NCI-H2029 (cell line): ENCODE results near the gene CAPRIN1.
"Not testable (repeated sequence)": the region's sequence is repeated elsewhere in the genome, so short reads cannot be mapped to it uniquely, and the experiment has no call there.

Source experiments
- DNase-seq: peaks from one replicate; lab custom pipeline; 2025; lab: John Stamatoyannopoulos, UW

Gene CAPRIN1

DNA sequence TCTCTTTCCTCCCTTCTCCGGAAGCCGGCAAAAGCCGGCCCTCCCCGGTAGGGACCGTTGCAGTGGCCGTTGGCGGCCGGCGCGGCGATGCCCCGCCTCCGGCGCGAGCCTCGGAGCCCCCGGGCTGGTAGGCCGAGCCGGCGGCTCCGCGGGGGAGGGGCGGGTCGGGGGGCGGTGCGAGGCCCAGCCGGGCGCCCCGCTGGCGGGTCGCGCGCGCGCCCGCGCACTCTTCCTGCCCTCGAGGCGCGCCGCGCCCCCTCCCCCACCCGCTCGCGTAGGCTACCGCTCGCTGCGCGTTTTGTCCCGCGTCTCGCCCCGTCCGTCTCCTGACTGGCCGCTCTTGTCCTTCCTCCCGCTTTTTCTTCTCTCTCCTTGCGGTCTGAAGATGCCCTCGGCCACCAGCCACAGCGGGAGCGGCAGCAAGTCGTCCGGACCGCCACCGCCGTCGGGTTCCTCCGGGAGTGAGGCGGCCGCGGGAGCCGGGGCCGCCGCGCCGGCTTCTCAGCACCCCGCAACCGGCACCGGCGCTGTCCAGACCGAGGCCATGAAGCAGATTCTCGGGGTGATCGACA is 591 bp downstream of the CAPRIN1 start:
- DNase-seq = peak; percentile 66

DNA sequence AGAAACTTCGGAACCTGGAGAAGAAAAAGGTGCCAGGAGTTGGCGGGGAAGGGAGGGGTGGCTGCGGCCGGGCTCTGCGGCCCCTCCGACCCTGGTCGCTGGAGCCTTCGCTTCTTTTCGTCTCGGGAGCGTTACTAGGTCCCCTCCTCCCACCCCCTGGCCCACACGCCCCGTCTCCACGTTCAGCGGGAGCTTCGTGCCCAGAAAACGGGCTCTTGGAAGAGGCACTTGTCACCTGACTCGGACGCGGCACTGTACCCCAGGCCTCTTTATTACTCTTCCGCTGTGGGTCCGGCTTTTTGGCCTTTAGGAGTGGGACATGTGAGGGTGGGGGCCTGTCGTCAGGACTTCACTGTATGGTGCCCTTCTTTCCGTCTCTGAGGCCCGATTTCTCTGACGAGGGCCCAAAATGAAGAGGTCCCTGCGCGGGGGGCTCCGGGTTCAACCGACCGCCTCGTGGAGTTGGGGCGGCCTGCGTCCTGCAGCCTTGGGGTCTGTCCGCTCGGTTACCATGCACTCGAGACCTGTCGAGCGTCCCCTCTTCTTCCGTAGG is 1.2 kb downstream of the CAPRIN1 start:
- DNase-seq = no peak

DNA sequence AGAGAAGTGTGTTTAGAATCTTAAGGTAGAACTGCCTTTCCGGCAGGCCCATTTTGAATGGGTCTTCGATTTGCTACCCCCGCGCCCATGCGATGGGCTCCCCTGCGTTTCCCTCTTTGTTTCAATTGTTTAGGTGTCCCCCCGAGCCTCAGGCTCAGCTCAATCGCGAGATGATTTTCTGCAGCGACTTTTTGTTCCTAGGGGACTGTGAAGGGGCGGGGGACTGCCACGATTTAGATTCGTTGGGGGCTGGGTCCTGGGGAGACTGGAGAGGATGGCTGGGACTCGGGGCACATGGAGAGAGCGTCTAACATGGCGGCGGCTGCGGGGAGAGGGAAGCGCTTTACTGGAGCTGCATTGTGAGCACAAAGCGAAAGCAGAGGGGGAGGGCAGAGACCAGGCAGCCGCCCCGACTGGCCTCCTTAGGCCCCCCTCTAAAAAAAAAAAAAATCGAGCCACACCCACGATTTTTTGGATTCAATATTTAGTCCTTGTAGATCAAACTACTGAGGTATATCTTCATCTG is 1.7 kb downstream of the CAPRIN1 start:
- peak; percentile 38 for DNase-seq

DNA sequence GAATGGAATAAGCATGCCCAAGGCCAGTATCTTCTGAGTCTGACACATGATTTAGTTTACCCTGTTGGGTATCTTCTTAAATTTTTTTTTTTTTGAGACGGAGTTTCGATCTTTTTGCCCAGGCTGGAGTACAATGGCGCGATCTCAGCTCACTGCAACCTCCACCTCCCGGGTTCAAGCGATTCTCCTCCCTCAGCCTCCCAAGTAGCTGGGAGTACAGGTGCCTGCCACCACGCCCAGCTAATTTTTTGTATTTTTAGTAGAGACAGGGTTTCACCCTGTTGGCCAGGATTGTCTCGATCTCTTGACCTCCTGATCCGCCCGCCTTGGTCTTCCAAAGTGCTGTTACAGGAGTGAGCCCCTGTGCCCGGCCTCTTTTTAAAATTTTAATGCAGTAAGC is 2.8 kb downstream of the CAPRIN1 start:
- DNase-seq = not testable (repeated sequence)

DNA sequence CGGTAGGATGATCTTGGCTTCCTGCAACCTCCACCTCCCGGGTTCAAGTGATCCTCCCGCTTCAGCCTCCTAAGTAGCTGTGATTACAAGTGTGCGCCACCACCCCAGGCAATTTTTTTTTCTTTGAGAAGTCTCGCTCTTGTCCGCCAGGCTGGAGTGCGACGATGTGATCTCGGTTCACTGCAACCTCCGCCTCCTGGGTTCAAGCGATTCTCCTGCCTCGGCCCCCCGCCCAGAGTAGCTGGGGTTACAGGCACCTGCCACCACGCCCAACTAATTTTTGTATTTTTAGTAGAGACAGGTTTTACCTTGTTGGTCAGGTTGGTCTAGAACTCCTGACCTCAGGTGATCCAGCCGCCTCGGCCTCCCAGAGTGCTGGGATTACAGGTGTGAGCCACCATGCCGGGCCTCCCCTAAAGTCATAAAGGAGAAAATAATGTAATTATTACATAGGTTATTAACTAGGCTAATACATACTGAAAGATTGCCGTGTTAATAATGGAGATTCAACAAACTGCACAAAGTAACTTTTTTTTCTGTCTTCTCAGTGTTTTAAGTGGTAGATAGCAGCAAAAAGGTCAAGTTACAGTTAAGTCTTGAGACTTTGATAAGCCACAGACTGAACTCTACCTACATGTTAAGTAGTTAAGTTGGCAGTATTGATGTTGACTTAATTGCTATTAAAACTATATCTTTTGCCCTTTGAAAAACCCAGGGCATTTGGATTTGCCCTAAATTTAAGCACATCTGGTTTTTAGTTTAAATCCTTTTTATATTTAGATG is 3.9 kb downstream of the CAPRIN1 start:
- DNase-seq = no peak

DNA sequence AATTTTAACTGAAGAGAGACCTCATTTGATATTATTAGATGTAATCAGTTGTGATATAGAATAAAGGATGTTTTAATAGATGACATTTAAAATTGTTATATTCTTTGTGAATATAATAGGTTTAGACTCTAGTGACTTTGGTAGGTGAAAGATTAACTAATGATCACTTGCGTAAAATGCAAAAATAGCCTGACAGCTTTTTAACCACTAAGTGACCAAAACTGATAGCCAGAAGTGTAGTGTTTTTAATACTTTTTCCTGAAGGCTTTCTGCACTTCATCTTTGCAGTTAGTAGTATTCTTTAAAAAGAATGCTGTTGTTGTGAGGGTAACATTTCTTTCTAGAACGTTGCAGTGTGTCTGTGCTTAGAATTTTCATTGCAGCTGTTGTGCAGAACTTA is 5.1 kb downstream of the CAPRIN1 start:
- no peak for DNase-seq

DNA sequence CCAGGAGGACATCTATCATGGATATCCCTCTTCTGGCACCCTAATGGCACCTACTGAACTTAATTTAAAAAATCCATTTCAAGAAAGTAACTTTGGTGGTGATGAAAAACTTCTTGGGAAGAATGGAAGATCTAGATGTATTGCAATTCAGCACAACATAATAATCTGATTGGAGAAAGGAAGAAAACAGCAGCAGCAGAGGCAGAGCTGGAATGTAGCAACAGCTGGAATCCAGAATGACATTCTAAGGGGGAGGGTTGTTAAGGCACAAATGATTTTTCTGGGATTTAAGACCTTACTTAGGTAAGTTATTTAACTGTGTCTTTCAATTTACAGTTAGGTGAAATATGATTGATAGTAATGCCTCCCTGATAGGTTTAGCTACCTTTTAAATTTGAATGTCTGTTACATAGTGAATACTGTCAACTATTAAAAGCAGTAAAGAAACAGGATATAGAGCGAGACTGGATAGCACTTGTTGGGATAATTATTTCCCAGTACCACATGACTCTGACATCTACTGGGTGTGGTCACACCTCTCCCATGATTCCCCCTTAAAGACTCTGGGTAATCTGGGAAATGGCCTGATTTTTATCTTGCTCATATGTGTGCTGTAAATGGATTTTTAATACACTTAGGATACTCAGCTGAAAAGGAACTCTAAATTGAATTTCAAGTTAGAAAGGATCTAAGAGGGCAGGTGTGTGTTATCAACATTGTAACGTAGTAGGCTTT is 11.7 kb downstream of the CAPRIN1 start:
- DNase-seq = no peak

DNA sequence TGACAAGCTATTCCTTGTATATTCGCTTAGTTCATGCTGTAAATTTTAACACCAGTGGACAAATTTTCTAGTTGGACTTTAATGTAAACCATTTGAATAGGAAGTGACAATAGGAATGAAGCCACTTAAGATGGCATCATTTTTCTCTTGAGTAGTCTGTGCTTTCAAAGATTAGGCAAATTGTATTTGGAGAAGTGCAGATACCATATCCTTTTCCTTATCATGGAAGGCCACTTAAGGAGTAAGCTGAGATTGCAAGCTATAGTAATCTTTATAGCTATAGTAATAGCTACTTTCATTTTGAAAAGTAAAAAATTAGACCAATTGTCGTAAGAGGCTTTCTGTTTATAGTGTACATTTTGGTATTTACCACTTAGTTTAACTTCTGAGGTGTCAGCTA is 12.8 kb downstream of the CAPRIN1 start:
- no peak for DNase-seq

DNA sequence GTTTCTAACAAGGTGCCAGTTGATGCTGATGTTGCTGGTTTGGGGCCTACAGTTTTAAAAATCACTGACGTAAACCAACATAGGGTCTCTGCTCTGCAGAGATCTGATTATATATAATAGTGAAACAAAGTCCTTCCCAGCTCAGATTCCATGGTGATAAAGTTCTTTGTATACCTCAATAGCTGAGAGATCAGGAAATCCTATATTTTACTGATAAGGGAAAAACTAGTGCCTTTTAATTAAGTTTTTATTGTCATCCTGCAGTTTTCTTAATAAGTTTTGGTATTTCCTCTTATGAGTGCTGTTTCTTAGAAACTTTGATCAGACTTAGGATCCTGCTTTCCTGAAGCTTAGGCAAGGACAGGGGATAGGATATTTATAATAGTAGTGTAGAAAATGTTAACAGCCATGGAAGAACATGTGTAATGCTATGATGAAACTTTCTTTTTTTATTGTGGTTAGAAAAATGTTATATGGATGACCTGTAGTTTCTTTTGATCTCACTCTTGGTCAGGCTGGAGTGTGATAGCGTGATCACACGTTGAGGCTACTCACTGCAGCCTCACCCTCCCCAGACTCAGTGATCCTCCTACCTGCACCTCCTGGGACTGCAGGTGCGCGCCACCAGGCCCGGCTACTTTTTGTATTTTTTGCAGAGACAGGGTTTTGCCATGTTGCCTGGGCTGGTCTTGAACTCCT is 14.1 kb downstream of the CAPRIN1 start:
- DNase-seq = no peak

DNA sequence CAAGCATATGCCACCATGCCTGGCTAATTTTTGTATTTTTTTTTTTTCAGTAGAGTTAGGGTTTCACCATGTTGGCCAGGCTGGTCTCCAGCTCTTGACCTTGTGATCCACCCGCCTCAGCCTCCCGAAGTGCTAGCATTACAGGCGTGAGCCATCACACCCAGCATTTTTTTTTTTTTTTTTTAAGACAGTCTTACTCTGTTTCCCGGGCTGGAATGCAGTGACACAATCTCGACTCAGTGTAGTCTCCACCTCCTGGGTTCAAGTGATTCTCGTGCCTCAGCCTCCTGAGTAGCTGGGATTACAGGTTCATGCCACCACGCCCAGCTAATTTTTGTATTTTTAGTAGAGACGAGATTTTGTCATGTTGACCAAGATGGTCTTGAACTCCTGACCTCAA is 15.2 kb downstream of the CAPRIN1 start:
- DNase-seq = not testable (repeated sequence)

DNA sequence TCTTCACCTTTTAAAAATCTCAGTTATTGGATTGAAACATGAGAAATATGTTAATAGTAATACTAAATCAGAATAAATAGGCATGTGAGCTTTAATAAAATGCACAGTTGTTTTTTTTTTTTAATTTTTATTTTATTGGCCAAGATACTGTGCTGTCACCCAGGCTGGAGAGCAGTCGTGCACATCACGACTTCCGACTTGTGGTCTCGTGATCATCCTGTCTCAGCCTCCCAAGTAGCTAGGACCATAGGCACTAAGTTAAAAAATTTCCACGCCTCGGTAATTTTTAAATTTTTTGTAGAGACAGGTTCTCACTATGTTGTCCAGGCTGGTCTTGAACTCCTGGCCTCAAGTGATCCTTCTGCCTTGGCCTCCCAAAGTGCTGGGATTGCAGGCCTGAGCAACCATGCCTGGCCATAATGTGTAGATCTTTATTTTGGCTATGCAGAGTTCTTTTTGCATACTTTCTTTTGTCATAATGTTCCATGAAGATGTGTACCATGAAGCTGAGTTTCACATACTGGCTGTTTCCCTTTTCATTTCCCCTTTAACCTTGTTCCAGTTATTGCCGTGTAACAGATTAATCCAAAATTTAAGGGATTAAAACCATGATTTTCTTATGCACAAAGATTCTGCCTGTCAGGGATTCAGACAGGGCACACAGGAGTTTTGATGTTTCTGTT is 16.0 kb downstream of the CAPRIN1 start:
- no peak for DNase-seq

DNA sequence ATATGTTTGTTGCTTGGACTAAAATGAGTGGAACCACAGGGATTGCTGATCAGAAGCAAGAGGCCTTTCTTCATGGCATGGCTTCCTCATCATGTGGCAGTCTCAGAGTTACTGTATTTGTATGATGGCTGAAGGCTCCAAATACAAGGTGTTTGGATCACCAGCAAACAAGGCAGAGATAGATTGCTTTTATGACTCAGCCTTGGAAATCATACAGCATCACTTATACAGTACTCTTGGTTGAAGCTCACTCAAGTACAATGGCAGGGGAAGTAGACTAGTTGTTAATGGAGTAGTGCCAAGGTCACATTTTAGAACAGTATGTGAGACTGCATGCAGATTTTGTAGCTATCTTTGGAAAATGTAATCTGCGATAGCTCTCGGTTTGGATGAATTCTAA is 16.6 kb downstream of the CAPRIN1 start:
- no peak for DNase-seq

DNA sequence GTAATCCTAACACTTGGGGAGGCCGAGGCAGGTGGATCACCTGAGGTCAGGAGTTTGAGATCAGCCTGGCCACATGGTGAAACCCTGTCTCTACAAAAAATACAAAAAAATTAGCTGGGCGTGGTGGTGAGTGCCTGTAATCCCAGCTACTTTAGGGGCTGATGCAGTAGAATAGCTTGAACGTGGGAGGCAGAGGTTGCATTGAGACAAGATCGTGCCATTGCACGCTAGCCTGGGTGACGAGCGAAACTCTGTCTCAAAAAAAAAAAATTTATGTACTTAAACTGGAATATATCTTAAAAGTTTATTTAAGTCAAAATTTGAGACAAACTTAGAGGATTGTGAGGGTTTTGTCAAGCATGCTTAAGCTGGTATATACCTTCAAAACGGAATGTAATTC is 19.8 kb downstream of the CAPRIN1 start:
- DNase-seq = not testable (repeated sequence)

DNA sequence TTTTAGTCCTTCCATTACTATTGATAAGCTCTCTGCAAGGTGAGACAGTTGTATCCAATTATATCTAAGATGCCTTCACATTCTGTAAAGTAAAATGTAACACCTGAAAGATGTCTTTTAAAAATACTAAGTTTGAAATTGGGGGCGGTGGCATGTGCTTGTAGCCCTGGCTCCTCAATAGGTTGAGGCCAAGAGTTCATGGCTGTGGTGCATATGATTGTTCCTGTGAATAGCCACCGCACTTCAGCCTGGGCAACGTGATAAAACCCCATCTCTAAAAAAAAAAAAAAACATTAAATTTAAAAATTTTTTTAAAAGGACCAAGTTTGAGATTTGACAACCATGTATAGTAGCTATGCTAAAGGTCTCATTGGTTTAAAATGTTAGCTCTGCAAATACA is 20.5 kb downstream of the CAPRIN1 start:
- no peak for DNase-seq

DNA sequence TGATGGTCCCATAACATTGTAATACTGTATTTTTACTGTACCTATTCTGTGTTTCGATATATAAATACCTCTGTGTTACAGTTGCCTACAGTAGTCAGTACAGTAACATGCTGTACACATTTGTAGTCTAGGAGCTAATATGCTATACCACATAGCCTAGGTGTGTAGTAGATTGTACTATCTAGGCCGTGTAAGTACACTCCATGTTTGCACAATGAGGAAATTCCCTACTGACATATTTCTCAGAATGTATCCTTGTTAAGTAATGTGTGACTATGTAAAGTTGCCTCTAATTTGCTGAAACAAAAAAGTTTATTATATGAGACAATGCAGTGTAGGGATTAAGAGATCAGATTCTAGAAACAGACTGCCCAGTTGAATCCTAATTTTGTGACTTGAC is 21.3 kb downstream of the CAPRIN1 start:
- no peak for DNase-seq

DNA sequence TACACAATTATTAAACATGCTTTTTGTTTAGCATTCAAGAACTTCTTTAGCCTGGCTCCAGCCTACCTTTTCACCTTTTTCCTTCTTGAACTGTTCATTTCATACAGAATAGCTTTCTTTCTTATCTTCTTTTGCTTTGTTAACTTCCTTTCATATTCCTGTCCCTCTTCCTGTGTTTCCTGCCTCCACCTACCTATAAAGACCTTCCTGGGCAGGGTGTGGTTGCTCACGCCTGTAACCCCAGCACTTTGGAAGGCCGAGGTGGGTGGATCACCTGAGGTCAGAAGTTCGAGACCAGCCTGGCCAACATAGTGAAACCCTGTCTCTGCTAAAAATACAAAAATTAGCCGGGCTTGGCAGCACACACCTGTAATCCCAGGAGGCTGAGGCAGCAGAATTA is 22.9 kb downstream of the CAPRIN1 start:
- no peak for DNase-seq

DNA sequence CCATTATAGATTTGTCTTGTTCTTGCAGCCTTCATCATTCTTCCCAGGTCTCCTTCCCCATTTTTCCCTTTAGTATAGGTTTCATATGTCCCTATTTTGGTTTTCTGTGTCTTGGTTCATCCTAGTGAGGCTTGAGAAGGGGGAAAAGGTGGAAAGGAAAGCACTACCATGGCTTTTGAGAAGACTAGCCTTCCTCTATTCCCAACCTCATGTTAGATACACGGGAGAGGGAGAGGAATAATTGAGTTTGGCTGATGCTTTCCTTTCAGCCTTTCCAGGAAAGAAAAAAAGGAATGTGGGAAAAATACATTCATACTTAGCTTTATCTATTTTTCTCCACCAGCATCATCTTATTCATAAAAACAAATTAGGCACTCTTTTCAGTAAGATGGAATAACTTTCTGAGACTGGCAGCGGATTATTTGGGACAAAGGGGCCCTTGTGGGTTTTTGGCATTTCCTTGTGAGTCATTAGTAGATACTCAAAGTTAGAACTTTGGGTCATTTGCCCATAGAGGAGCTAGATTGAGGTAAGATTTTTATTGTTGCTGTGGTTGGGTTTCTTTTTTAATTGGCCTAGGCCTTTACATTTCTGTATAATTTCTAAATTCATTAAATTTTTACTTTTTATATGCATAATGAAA is 23.8 kb downstream of the CAPRIN1 start:
- DNase-seq = no peak

DNA sequence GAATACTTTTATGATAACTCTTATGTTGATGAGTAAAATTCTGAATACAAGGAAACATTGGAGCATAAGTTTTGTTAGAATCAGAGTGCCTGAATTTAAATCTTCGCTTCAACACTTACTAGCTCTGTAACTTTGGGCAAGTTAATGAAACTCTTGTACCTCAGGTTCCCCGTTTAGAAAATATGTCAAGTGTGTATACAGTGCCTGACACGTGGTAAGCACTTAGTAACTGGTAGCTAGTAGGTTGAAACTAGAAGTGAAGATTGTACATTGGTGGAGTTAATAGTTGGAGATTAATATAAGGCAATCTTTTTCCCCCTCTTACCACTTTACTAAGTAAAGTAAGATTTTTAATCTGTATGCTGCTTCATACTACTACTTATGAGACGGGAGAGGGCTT is 29.1 kb downstream of the CAPRIN1 start:
- no peak for DNase-seq

DNA sequence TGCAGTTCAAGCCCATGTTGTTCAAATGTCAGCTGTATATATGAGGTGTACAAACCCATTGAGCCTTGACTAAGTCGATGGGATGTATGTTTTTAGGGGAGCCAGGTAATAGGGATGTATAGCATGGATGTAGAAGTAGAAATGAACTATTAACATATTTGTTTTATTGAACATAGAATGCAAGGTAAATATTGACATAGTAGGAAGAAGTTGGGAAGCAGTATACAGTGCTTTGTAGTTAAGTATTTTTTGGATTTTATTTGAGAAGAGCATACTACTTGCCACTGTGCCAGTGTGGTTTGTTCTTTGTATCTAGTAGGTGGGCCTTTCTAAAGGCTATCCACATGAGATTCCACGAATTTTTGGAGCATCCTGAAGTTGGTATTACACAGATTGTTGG is 33.1 kb downstream of the CAPRIN1 start:
- no peak for DNase-seq

DNA sequence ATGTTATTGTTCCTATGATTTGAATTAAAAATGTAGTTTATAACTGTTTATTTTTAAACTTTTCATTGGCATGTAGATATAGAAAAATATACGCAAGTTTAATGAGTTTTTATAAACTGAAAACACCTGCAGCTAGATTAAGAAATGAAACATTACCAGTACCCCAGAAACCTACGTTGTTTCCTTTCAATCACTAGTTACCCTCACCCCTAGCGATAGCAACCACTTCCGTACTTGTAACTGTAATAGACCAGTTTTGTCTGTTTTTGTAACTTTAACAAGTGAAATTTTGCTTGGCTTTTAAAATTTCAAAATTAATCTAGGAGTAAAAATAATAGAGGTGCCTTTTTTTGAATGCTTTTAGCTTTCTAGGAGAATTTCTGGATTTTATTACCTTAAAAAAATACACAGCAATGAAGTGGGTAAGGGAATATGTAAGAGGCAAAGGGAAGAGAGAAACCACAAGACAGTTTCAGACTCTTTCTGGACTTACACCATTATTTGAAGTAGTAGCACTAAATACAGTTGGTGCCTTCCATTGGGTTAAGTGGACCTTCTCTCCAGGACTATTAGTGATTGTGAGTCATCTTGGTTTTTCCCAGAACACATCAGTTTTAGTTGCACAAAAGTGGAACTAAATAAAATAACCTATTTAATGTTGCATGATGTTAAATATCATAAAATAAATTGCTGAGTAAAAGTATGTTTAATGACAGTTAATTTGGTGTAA is 35.2 kb downstream of the CAPRIN1 start:
- no peak for DNase-seq
